ENCODE results near the gene SHB. TPM values are rescaled to one million over a fixed set of nuclear protein-coding genes. Genes with fewer than 3 reads are reported as not detected.

Gene SHB
- total RNA-seq, 1 donor from 2014 or later = 22.5 TPM

DNA sequence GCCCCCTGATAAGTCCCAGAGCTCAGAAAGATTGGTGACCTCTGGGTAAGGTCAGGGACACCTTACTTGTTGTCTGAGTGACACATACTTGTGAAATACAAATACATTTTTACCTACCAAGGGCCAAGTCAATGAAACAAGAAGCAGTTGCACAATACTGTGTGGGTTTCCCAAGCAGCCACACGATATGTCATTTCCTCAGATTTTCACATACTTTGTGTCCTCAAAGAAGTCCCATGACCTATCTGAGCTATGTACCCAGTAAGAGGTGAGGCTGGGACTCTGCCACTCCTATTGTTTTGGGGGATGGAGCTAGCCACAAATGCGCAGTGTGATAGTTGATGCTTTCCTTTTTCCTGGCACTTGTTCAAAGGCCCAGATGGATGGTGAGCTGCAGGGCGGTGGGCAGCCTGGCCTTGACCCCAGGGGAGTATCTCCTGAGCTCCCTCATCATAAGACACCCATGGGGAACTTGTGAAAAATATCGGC lies 160.3 kb downstream of the SHB start:
- Mint-ChIP-seq H3K9me3 (ENCODE audit: low read depth) (no peaks in the 10 kb centered on the region), H3K4me3 (ENCODE audit: low read depth) (no peak overlapping the region), H3K27me3 (no peaks in the 10 kb centered on the region), H3K36me3 (ENCODE audit: insufficient read depth) (no peaks in the 10 kb centered on the region), H3K27ac (no peak overlapping the region), H3K4me1 (ENCODE audit: low read depth) (peaks cover 10% of the 10 kb centered on the region)
- DNase-seq (ENCODE audit: low spot score, unreplicated experiment) = no peak
- TF ChIP-seq, protein P1, sequence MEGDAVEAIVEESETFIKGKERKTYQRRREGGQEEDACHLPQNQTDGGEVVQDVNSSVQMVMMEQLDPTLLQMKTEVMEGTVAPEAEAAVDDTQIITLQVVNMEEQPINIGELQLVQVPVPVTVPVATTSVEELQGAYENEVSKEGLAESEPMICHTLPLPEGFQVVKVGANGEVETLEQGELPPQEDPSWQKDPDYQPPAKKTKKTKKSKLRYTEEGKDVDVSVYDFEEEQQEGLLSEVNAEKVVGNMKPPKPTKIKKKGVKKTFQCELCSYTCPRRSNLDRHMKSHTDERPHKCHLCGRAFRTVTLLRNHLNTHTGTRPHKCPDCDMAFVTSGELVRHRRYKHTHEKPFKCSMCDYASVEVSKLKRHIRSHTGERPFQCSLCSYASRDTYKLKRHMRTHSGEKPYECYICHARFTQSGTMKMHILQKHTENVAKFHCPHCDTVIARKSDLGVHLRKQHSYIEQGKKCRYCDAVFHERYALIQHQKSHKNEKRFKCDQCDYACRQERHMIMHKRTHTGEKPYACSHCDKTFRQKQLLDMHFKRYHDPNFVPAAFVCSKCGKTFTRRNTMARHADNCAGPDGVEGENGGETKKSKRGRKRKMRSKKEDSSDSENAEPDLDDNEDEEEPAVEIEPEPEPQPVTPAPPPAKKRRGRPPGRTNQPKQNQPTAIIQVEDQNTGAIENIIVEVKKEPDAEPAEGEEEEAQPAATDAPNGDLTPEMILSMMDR (IDR thresholded peaks at IDR 0.05; ENCODE audit: unreplicated experiment) = no peak

DNA sequence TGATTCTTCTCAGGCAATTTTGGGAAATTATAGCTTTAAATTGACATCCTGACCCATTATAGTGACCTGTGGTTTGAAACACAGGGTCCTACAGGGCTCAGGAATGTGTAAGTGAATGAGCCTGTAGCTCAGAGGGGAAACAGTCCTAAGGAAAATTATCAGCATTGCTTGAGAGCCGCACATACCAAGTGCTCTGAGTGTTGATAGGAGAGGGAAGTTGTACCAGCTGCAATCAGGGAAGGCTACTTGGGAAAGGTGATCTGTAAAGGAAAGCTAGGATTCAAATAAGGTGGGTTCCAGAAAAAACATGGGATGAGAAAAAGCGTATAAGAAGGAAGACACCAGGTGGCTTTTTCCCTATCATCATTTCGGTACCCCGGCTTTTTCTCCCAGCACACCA lies 160.7 kb downstream of the SHB start:
- peaks cover 10% of the 10 kb centered on the region for H3K4me1 Mint-ChIP-seq (ENCODE audit: low read depth)

DNA sequence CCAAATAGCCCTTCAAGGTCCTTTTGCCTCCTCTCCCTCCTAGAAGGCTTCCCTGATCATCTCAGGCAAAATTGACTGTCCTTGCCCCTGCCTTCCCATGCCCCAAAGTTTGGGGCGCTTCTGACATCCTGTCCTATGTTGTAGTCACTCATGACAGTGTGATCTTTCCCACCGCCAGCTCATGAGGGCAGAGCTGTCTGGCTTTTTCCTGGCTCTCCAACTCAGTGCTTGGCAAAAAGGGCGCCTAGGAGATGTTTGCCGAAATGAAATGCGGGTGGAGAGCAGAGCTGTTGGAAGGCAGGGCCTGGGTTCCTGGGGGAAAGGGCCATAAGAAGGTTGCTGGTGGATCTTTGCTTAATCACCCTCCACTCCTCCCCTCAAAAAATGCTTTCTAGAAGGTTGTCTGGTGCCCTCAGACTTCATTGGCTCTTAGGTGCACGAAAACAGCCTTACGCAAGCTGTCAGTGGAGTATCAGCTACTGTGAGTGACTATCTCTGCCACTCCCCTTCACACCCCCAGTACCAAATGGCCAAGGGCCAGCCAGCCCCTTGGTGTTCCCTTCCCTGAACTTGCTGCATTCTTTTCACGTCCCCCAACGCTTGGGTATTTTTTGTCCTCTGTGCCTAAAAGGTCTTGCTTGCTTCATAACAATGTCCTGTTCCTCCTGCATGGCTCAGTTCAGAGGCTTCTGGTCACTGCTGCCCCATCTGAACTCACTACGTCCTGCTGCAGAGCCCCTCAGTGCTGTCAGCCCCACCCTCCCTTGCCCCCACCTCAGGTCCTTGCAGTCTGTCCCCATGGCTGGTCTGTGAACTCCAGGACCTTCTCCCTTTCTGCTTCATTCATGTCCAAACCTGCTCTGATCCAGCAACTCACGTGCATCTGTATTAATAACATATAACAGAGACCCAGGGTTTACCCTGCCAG lies 162.5 kb downstream of the SHB start:
- Mint-ChIP-seq H3K27me3 (no peaks in the 10 kb centered on the region), H3K27ac (peak overlapping the region; percentile 57), H3K4me1 (ENCODE audit: low read depth) (peaks cover 18% of the 10 kb centered on the region), H3K36me3 (ENCODE audit: insufficient read depth) (no peaks in the 10 kb centered on the region), H3K4me3 (ENCODE audit: low read depth) (peak overlapping the region; percentile 35), H3K9me3 (ENCODE audit: low read depth) (no peaks in the 10 kb centered on the region)
- DNase-seq (ENCODE audit: low spot score, unreplicated experiment) = no peak
- TF ChIP-seq, protein P1 (IDR thresholded peaks at IDR 0.05; ENCODE audit: unreplicated experiment) = no peak

More for the DNA sequence above, 160.7 kb downstream of the SHB start:
- no peaks in the 10 kb centered on the region for H3K27me3 Mint-ChIP-seq
- no peak overlapping the region for H3K27ac Mint-ChIP-seq
- no peaks in the 10 kb centered on the region for H3K9me3 Mint-ChIP-seq (ENCODE audit: low read depth)
- DNase-seq (ENCODE audit: low spot score, unreplicated experiment) = no peak
- H3K4me3 Mint-ChIP-seq (ENCODE audit: low read depth) = no peak overlapping the region
- TF ChIP-seq, protein P1 (IDR thresholded peaks at IDR 0.05; ENCODE audit: unreplicated experiment) = no peak
- no peaks in the 10 kb centered on the region for H3K36me3 Mint-ChIP-seq (ENCODE audit: insufficient read depth)

DNA sequence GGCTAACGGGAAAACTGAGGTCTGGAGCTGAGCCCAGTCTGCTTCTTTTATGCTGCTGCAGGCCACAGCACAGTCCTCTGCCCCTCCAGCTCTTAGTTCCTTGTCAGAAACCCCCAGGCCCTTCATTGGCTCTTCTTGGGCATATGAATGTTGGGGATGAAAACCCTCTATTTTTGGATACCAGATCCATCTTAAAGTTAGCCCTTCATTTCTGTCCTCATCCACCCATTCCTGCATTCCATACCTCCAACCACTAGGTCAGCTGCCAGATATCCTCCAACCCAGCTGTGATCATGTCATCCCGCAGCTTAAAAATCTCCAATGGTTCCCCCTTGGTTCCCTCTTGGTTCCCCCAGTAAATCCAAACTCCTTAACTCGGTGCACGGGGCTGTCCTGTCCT lies 163.3 kb downstream of the SHB start:
- Mint-ChIP-seq H3K36me3 (ENCODE audit: insufficient read depth) (peaks cover under 1% of the 10 kb centered on the region), H3K4me3 (ENCODE audit: low read depth) (peak overlapping the region; percentile 31), H3K4me1 (ENCODE audit: low read depth) (peaks cover 18% of the 10 kb centered on the region), H3K27ac (no peak overlapping the region), H3K27me3 (no peaks in the 10 kb centered on the region), H3K9me3 (ENCODE audit: low read depth) (no peaks in the 10 kb centered on the region)
- TF ChIP-seq, protein P1 (IDR thresholded peaks at IDR 0.05; ENCODE audit: unreplicated experiment) = no peak
- DNase-seq (ENCODE audit: low spot score, unreplicated experiment) = no peak

DNA sequence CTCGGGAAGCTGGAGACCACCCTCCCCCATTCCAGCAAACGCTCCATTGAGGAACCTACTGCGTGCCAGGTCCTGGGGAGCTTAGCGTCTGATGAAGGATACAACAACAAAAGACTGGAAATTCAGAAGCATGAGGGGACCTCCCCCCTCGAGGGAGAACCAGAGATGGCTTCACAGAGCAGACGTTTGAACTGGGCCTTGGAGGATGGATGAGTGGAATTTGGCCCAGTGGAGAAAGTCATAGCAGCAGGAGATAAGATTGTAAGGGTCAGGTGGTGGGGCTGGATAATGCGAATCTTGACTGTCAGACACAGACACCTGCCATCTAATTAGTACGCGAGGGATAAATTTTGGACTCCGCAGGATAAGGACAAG lies 163.9 kb downstream of the SHB start:
- peak overlapping the region; percentile 98 for H3K27ac Mint-ChIP-seq
- DNase-seq (ENCODE audit: low spot score, unreplicated experiment) = no peak
- TF ChIP-seq, protein P1 (IDR thresholded peaks at IDR 0.05; ENCODE audit: unreplicated experiment) = no peak
- H3K27me3 Mint-ChIP-seq = no peaks in the 10 kb centered on the region
- peaks cover 2% of the 10 kb centered on the region for H3K36me3 Mint-ChIP-seq (ENCODE audit: insufficient read depth)
- peak overlapping the region; percentile 86 for H3K4me3 Mint-ChIP-seq (ENCODE audit: low read depth)
- H3K9me3 Mint-ChIP-seq (ENCODE audit: low read depth) = no peaks in the 10 kb centered on the region
- H3K4me1 Mint-ChIP-seq (ENCODE audit: low read depth) = peaks cover 18% of the 10 kb centered on the region
